IMR-90 (cell line): ENCODE data around the gene SP2. TPM values are rescaled to one million over a fixed set of nuclear protein-coding genes. Genes with fewer than 3 reads are reported as not detected.

Experiments
- ATAC-seq: fragments of 200-7000 bp; cut with Tn5 transposase; 2 replicates; pipeline ENCODE4 v1.9.1; 2020; ENCODE audit warnings: low read depth, mild to moderate bottlenecking, moderate library complexity
- BruUV-seq: library from RNA; stranded (reverse); fragments of 400-500 nt; replicated peaks from 2 replicates; lab custom pipeline; 2021; lab: Mats Ljungman, UMichigan
- CTCF ChIA-PET: fragments of 300-600 bp; formaldehyde crosslinking; extraction: SDS; loops from one replicate; lab custom pipeline; 2021; ENCODE audit warnings: antibody characterized with exemption; lab: Yijun Ruan, JAX
- POLR2A ChIA-PET: fragments of 300-600 bp; sonication (Branson Sonifier 250); formaldehyde crosslinking; loops from one replicate; lab custom pipeline; 2022; ENCODE audit warnings: antibody characterized with exemption; ENCODE audit not compliant: unreplicated experiment; lab: Charles Lee
- DNase-seq: peaks from one replicate; pipeline ENCODE4 v3.0.0; 2013
- H2AFZ ChIP-seq: replicated peaks from 2 replicates; pipeline ENCODE3; 2013; ENCODE audit warnings: low read length, mild to moderate bottlenecking; ENCODE audit not compliant: poor library complexity
- H2AK5ac ChIP-seq: 2 replicates; pipeline ENCODE4 v1.6.1; 2013; ENCODE audit warnings: low read depth, low read length, inconsistent platforms
- H2AK9ac ChIP-seq: replicated peaks from 2 replicates; pipeline ENCODE3; 2013; ENCODE audit warnings: mild to moderate bottlenecking, low read depth, low read length, moderate library complexity; ENCODE audit not compliant: poor library complexity
- H2BK120ac ChIP-seq: 2 replicates; pipeline ENCODE4 v1.6.1; 2013; ENCODE audit warnings: low read depth, low read length, inconsistent platforms
- H2BK15ac ChIP-seq: 3 replicates; pipeline ENCODE4 v1.6.1; 2013; ENCODE audit warnings: low read depth, low read length, inconsistent platforms
- H2BK20ac ChIP-seq: 2 replicates; pipeline ENCODE4 v1.6.1; 2013; ENCODE audit warnings: low read depth, mild to moderate bottlenecking, inconsistent platforms, low read length, moderate library complexity
- H2BK5ac ChIP-seq: 2 replicates; pipeline ENCODE4 v1.6.1; 2013; ENCODE audit warnings: mild to moderate bottlenecking, low read depth, low read length, inconsistent platforms; ENCODE audit not compliant: poor library complexity, severe bottlenecking
- H3K14ac ChIP-seq: replicated peaks from 2 replicates; pipeline ENCODE4 v1.6.1; 2013; ENCODE audit warnings: low read depth, low read length, inconsistent platforms
- H3K18ac ChIP-seq: 2 replicates; pipeline ENCODE4 v1.6.1; 2013; ENCODE audit warnings: low read depth, low read length, control low read depth
- H3K23ac ChIP-seq: 2 replicates; pipeline ENCODE4 v1.6.1; 2013; ENCODE audit warnings: low read depth, low read length, inconsistent platforms
- H3K27ac ChIP-seq: 2 replicates; pipeline ENCODE4 v1.5.1; 2013; ENCODE audit warnings: mild to moderate bottlenecking, control low read depth, low read length; ENCODE audit not compliant: insufficient read depth
- H3K27me3 ChIP-seq: 2 replicates; pipeline ENCODE4 v1.6.1; 2013; ENCODE audit warnings: low read length; ENCODE audit not compliant: control insufficient read depth, insufficient read depth
- H3K36me3 ChIP-seq: 2 replicates; pipeline ENCODE4 v1.6.1; 2013; ENCODE audit warnings: low read length, mixed read lengths; ENCODE audit not compliant: control insufficient read depth, insufficient read depth
- H3K4ac ChIP-seq: 2 replicates; pipeline ENCODE4 v1.6.1; 2013; ENCODE audit warnings: low read depth, low read length, inconsistent platforms
- H3K4me1 ChIP-seq: 2 replicates; pipeline ENCODE4 v1.6.1; 2013; ENCODE audit warnings: low read length, mixed read lengths; ENCODE audit not compliant: control insufficient read depth, insufficient read depth
- H3K4me2 ChIP-seq: 2 replicates; pipeline ENCODE4 v1.6.1; 2013; ENCODE audit warnings: low read depth, mild to moderate bottlenecking, control low read depth, low read length, moderate library complexity
- H3K4me3 ChIP-seq: 2 replicates; pipeline ENCODE4 v1.5.1; 2013; ENCODE audit warnings: low read depth, mild to moderate bottlenecking, control low read depth, low read length, moderate library complexity; ENCODE audit not compliant: insufficient read depth
- H3K56ac ChIP-seq: 2 replicates; pipeline ENCODE4 v1.6.1; 2013; ENCODE audit warnings: low read length, inconsistent platforms; ENCODE audit not compliant: insufficient read depth; ENCODE audit errors: extremely low read depth
- H3K79me1 ChIP-seq, 2 experiments: 2 replicates each; pipeline ENCODE4 v1.6.1; 2013; ENCODE audit warnings: low read length in 2 of 2, inconsistent platforms in 1 of 2, low read depth in 1 of 2
- H3K9ac ChIP-seq: 2 replicates; pipeline ENCODE4 v1.6.1; 2013; ENCODE audit warnings: low read depth, low read length, control low read depth
- H3K9me1 ChIP-seq: 2 replicates; pipeline ENCODE4 v1.6.1; 2013; ENCODE audit warnings: low read length, inconsistent platforms; ENCODE audit not compliant: insufficient read depth
- H3K9me3 ChIP-seq: 2 replicates; pipeline ENCODE4 v1.6.1; 2013; ENCODE audit warnings: low read length; ENCODE audit not compliant: control insufficient read depth, insufficient read depth
- H4K20me1 ChIP-seq: 2 replicates; pipeline ENCODE4 v1.6.1; 2013; ENCODE audit warnings: low read length, inconsistent platforms; ENCODE audit not compliant: insufficient read depth
- H4K5ac ChIP-seq: 2 replicates; pipeline ENCODE4 v1.6.1; 2013; ENCODE audit warnings: mild to moderate bottlenecking, low read depth, low read length, control low read depth
- H4K8ac ChIP-seq, 2 experiments: 2 replicates each; pipeline ENCODE4 v1.6.1; 2013; ENCODE audit warnings: low read depth in 2 of 2, low read length in 2 of 2, control low read depth in 1 of 2, inconsistent platforms in 1 of 2
- H4K91ac ChIP-seq: 2 replicates; pipeline ENCODE4 v1.6.1; 2013; ENCODE audit warnings: low read depth, low read length, inconsistent platforms; ENCODE audit not compliant: insufficient read depth
- SMC3 ChIP-seq: fragments of 150-350 bp; IDR thresholded peaks from 2 replicates; pipeline ENCODE4 v1.6.1; 2016; ENCODE audit warnings: low read depth, mild to moderate bottlenecking, antibody characterized with exemption, low read length, moderate library complexity
- dilution Hi-C: fragments of 300-500 bp; cut with HindIII; formaldehyde crosslinking; loops from one replicate; pipeline ENCODE4 v1.14.3; 2018; ENCODE audit warnings: low sequenced_read_pairs; ENCODE audit not compliant: unreplicated experiment
- in situ Hi-C: fragments of 300-500 bp; cut with MboI; formaldehyde crosslinking; loops from 3 replicates; pipeline ENCODE4 v1.14.3; 2019; ENCODE audit warnings: low sequenced_read_pairs, inconsistent platforms, mixed read lengths
- intact Hi-C: fragments of 100-400 bp; cut with micrococcal nuclease; formaldehyde crosslinking; loops from 2 replicates; pipeline ENCODE4 v1.10.0; 2022
- polyA plus RNA-seq, 3 experiments: library from polyadenylated mRNA; depleted of rRNA; stranded (reverse); fragments of >200 nt; gene quantifications; 2 replicates each; pipeline ENCODE4 v1.2.3, GENCODE V29; 2012; ENCODE audit warnings: low replicate concordance in 1 of 3
- total RNA-seq: library from RNA; depleted of rRNA; stranded (reverse); fragments of >200 nt; gene quantifications from 2 replicates; pipeline ENCODE4 v1.2.3, GENCODE V29; 2012
- TF ChIP-seq, protein P1 (sequence below): conservative IDR thresholded peaks from 2 replicates; pipeline ENCODE4 v1.5.1; 2012; ENCODE audit warnings: mild to moderate bottlenecking, low read depth, low read length, improper control_type of control experiment

Gene SP2
- total and polyA plus RNA-seq, 2 of the 4 experiments (the other 2 are of a cell fraction), result 0.72 to 13.8 TPM

DNA sequence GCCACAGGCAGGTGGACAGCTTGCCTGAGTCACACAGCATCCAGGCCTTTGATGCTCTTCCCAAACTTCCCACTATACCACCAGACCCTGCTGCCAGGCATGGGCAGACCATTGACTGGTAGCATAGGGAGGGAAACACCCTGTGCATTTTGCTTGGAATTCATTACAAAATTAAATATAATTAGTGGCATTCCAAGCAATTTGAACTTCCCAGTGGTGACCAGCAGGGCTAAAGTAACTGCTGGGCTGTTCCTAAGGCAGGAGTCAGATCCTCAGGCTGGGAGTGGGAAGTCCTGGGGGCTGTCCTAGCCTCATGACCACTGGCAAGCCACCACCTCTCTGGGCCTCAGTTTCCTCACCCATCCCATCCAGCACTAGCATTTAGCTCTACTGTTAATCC lies 57.9 kb downstream of the SP2 start:
- BruUV-seq, result no TSS peak
- dilution Hi-C loops, result no loop called here

More for the DNA sequence above, 57.9 kb downstream of the SP2 start:
- H3K9me1 ChIP-seq, result no peaks in the 10 kb centered on the region
- no peak overlapping the region for H3K4me3 ChIP-seq
- no peak overlapping the region for H3K14ac ChIP-seq
- H2AK9ac ChIP-seq, result no peak overlapping the region
- H3K27ac ChIP-seq, result no peak overlapping the region
- no peak overlapping the region for H2BK20ac ChIP-seq
- ATAC-seq, result no peak
- no peak overlapping the region for H4K8ac ChIP-seq
- no peak overlapping the region for H2BK5ac ChIP-seq
- no peaks in the 10 kb centered on the region for H3K9me3 ChIP-seq
- no peaks in the 10 kb centered on the region for H4K20me1 ChIP-seq
- H3K56ac ChIP-seq, result no peak overlapping the region
- H3K23ac ChIP-seq, result no peak overlapping the region
- no peaks in the 10 kb centered on the region for H3K36me3 ChIP-seq
- no peak overlapping the region for H3K9ac ChIP-seq
- no peak overlapping the region for H2AFZ ChIP-seq
- H2BK15ac ChIP-seq, result no peak overlapping the region
- ChIA-PET POLR2A (no interaction called here), CTCF (no interaction called here)
- intact Hi-C loops (no loop called here), in situ Hi-C loops (no loop called here)
- no peak overlapping the region for H3K4me2 ChIP-seq
- no peak for DNase-seq
- H3K4ac ChIP-seq, result no peak overlapping the region
- H3K79me1 ChIP-seq, result peaks cover 0 to 5% of the 10 kb centered on the region in 2 experiments; a peak in 1 of 4 replicates
- H3K27me3 ChIP-seq, result peaks cover under 1% of the 10 kb centered on the region; the same call in 1 of the 2 replicates
- no peak for TF ChIP-seq SMC3
- TF ChIP-seq, protein P1, sequence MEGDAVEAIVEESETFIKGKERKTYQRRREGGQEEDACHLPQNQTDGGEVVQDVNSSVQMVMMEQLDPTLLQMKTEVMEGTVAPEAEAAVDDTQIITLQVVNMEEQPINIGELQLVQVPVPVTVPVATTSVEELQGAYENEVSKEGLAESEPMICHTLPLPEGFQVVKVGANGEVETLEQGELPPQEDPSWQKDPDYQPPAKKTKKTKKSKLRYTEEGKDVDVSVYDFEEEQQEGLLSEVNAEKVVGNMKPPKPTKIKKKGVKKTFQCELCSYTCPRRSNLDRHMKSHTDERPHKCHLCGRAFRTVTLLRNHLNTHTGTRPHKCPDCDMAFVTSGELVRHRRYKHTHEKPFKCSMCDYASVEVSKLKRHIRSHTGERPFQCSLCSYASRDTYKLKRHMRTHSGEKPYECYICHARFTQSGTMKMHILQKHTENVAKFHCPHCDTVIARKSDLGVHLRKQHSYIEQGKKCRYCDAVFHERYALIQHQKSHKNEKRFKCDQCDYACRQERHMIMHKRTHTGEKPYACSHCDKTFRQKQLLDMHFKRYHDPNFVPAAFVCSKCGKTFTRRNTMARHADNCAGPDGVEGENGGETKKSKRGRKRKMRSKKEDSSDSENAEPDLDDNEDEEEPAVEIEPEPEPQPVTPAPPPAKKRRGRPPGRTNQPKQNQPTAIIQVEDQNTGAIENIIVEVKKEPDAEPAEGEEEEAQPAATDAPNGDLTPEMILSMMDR, result 0 out of 2 replicates have a peak, but pooled peaks have one; percentile 7
- H2BK120ac ChIP-seq, result no peak overlapping the region
- H3K18ac ChIP-seq, result no peak overlapping the region
- peaks cover 8% of the 10 kb centered on the region for H3K4me1 ChIP-seq
- H4K91ac ChIP-seq, result no peak overlapping the region
- H2AK5ac ChIP-seq, result no peak overlapping the region
- H4K5ac ChIP-seq, result no peak overlapping the region
